Activated T-cell treated with anti-CD3 and anti-CD28 coated beads for 48 hours (primary cell): Measurements from ENCODE around the gene MAN2C1.
A peak's percentile ranks its signal among the peaks of the same experiment; 100 is the strongest.
"Not testable (repeated sequence)": the region's sequence is repeated elsewhere in the genome, so short reads cannot be mapped to it uniquely, and the experiment has no call there.

Experiments used
- DNase-seq: peaks from one replicate; pipeline ENCODE4 v3.0.0-alpha.2; 2020; ENCODE audit warnings: low read depth

MAN2C1 gene

GRCh38 chr15:75361361-75361988 is 6.9 kb downstream of the MAN2C1 start:
- DNase-seq, result no peak

- DNase-seq, result no peak
Measured at GRCh38 chr15:75360856-75361255, 7.6 kb downstream of the MAN2C1 start.

- no peak for DNase-seq
Measured at GRCh38 chr15:75360391-75360790, 8.0 kb downstream of the MAN2C1 start.

- no peak for DNase-seq
Measured at GRCh38 chr15:75359537-75360250, 8.7 kb downstream of the MAN2C1 start.

DNA sequence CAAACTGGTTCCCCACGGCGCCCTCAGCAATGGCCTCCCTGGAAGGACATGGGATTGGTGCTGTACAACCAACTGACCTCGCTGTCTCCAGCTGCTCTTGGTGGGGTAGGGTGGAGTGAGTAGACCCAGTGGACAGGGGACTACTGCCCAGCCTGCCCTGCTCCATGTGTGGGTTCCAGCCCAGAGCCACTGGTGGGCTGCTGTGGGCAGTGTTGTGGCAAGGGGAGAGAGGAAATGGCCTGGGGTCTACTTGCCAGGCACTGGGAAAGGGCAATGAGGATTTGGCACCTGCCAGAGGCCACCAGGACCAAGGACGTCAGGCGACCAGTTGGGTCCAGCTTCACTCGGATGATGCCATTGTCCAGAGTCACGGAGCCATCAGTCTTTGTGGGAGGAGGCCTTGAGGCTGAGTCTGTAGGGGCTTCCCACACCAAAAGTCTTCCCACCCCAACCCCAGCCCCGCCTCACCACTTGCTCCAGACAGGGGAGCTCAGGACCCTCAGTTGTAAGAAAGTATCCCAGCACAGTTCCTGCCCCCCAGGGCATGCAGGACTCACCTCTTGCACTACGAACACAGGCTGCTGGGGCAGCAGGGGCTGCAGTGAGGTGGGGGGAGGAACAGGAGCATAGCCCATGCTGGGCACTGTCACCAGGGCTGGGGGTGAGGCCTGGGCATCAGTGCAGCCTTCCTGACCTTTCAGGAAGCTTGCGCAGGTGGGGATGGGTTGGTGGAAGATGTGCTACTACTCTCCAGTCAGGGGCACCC is 9.5 kb downstream of the MAN2C1 start:
- no peak for DNase-seq

GRCh38 chr15:75357976-75358673 is 10.3 kb downstream of the MAN2C1 start:
- DNase-seq, result no peak

- DNase-seq, result no peak
Measured at GRCh38 chr15:75356517-75356916, 11.9 kb downstream of the MAN2C1 start.

GRCh38 chr15:75356006-75356405 is 12.4 kb downstream of the MAN2C1 start:
- DNase-seq, result no peak

DNA sequence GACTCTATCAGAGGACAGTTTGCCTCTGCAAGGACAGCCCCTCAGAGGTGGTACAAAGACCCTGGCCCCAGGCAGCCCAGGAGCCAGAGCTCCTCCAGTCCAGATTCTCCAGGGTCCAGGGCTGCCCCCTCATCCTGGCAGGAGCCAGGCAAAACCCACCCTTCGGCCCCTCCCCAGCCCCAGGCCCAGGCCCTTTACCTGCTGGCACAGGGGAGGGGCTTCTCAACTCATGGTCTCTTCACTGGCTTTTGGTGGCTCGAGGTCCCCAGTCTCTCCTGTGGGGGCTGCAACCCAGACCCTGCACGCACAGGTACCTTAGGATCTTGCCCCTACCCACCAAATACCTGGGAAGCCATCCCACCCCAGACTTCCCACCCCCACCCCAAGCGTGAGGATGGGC is 13.0 kb downstream of the MAN2C1 start:
- DNase-seq, result no peak

DNA sequence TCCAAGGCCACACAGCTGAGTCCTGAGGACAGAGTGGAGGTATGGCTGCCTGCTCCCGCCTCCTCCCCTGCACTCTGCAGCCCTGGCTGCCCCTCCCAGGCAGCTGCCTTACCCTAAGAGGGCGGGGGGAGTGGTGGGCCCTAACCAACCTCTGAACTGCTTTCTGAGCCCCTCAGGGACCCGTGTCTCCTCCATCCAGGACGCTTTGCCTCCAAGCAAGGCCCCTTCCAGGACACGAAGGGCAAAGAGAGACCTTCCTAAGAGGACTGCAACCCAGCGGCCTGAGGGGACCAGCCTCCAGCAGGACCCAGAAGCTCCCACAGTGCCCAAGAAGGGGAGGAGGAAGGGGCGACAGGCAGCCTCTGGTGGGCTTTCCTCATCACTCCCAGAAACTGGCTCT is 14.0 kb downstream of the MAN2C1 start:
- DNase-seq, result no peak

DNA sequence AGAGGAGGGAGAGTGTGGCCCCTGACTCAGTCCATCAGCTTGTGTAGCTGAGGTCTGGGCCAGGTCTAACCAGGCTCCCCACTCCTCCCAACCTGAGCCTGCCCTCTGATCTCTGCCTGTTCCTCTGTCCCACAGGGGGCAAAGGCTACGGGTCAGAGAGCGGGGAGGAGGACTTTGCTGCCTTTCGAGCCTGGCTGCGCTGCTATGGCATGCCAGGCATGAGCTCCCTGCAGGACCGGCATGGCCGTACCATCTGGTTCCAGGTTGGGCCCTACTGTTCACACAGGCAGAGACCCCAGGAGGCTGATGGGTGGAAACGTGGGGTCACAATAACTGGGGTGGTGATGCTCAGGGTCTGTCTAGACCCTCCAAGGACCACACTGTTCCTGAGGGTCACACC is 14.8 kb downstream of the MAN2C1 start:
- DNase-seq, result no peak

DNA sequence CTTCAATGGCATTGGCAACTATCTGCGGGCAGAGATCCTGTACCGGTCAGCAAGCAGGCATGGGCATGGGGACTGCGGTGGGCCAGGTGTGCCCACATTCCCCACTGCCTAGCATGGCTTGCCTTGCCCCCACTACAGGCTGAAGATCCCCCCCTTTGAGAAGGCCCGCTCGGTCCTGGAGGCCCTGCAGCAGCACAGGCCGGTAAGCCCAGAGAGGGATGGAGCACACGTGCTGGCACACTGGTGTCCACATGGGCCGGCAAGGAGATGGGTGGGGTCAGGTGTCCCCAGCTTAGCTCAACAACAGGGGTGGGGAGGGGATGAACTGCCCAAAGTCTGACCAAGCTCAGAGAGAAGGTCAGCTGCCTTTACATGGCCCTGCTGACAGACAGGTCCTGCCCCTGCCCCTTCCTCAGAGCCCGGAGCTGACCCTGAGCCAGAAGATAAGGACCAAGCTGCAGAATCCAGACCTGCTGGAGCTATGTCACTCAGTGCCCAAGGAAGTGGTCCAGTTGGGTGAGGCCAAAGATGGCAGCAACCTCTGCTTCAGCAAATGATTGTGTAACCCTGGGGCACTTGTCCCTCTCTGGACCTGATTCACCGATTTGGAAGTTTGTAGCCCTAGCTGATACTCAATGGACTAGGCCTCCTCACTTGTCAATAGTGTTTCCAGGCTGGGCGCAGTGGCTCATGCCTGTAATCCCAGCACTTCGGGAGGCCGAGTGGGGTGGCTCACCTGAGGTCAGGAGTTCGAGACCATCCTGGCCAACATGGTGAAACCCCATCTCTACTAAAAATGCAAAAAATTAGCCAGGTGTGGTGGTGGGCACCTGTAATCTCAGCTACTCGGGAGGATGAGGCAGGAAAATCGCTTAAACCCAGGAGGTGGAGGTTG is 16.0 kb downstream of the MAN2C1 start:
- DNase-seq, result no peak

- no peak for DNase-seq
Measured at GRCh38 chr15:75350601-75351361, 17.6 kb downstream of the MAN2C1 start.

DNA sequence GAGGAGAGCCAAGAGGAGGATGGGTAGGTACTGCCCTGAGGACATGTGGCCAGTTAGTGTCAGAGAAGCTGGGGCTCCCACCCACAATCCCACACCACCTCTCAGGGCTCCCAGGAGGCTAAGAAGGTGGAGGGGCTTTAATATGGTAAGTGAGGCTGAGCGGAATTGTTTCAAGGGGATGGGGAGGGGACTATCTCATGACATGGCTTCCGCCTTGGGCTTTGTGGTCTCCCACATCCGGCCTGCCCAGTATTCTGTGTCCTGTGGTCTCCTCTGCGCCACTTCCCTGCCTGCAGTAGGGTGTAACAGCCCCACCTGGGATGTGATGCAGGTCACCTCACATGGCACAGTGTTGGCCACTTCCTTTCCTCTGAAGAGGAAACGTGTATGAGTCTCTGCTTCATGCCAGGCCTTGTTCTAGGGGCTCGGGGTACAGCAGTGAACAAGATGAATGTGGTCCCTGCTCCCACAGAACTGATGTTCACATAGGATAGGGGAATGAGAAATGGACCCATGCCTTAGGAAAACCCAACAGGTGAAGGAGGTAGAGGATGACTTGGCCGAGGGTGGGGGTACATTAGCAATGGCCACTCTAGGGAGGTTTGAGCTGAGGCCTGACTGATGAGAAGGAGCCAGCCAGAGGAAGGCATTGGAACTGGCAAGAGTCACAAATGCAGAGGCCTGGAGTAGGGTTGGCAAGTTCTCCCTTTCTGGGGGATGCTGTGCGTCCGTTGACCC is 18.4 kb downstream of the MAN2C1 start:
- peak; percentile 61 for DNase-seq

- DNase-seq, result not testable (repeated sequence)
Measured at GRCh38 chr15:75349351-75349669, 19.1 kb downstream of the MAN2C1 start.

DNA sequence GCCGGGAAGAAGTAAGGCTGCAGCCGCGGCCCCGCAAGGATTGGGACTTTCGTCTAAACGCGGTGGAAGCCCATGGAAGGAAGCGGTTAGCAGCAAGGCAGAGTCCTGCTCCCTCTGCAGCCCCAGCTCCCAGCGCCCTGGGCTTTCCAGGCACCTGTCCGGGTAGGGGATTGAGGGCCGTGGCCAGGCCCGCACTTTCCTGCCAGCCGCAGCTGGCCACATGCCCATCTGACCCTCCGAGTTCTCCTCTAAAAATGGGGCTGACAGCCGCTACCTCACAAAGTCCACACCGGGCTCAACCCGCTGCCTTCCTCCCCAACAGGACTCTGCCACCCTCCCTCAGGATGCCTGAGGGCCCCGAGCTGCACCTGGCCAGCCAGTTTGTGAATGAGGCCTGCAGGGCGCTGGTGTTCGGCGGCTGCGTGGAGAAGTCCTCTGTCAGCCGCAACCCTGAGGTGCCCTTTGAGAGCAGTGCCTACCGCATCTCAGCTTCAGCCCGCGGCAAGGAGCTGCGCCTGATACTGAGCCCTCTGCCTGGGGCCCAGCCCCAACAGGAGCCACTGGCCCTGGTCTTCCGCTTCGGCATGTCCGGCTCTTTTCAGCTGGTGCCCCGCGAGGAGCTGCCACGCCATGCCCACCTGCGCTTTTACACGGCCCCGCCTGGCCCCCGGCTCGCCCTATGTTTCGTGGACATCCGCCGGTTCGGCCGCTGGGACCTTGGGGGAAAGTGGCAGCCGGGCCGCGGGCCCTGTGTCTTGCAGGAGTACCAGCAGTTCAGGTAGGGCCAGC is 19.7 kb downstream of the MAN2C1 start:
- DNase-seq, result no peak

DNA sequence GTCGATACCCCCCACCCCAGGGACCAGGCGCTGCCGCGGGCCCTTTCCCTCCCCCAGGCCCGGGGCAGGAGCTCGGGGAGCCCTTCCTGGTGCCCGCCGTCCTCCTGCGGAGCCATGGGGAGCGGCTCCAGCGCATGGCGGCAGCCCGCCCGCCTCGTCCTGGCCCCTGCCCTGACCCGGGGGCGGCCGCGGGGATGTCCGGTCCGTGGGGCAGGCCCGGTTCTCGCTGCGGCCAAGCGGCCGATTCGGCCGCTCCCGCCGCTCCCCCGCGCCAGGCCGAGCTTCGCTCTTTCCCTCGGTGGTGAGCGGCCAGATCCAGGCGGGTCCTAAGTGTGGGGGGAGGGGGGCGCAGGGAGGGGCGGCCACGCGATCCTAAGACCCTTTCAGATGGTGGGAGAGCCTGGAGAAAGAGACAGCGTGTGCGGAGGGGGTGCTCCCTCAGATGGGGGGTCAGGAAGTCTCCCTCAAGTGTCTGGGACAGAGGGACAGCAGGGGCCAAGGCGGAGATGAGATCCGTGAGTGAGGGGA is 20.3 kb downstream of the MAN2C1 start:
- no peak for DNase-seq

DNA sequence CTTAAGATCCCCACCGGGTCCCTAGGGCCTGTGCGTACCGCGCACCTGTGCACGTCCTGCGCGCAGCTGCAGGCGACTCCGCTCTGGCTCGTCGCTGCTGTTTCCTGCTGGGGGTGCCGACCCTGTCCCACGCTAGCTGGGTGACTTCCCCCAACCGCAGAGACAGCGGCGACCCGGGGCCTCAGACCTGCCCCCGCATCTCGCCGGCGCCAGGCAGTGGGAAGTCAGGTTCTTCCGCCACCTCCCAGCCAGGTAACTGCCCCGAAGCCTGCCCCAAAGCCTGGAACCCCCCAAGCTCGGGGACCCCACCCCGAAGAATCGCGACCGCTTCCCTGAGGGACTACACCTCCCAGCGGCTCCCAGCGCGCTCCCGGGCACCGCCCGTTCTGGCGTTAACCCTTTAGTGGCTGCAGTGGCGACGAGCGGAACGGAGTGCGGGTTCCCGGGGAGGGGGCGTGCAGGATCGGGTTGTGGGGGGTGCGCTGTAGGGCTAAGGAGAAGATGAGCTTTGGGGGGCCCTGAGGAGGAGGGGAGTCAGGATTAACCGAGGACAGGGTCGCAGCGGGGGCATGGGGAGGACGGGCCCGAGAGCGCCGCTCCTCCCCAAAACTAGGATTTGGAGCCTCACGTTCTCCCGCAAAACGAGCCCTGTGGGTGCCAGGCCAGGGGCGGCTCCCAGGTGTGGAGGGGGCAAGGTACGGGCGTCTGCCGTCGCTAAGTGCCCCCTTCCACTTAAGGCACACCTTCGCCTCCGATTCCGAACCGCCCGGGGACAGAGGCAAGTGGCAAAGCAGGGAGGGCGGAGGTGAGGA is 21.0 kb downstream of the MAN2C1 start:
- DNase-seq, result no peak
